OCI-LY1 (cell line): ENCODE data around the gene BLID.

Experiments used
- H2AFZ ChIP-seq: fragments of 200-600 bp; sonication (generic), shearing (Covaris generic); 2 replicates; pipeline ENCODE4 v1.6.0; 2014; ENCODE audit warnings: antibody characterized with exemption, mild to moderate bottlenecking, low read length
- H3F3A ChIP-seq: fragments of 200-600 bp; sonication (generic), shearing (Covaris generic); 2 replicates; pipeline ENCODE4 v1.6.0; 2014; ENCODE audit warnings: mild to moderate bottlenecking, antibody characterized with exemption, low read length, moderate library complexity; ENCODE audit not compliant: insufficient read depth
- H3K27ac ChIP-seq: fragments of 200-600 bp; sonication (generic); 2 replicates; pipeline ENCODE4 v1.5.1; 2014; ENCODE audit warnings: low read length, mixed run types, mild to moderate bottlenecking, low read depth; ENCODE audit not compliant: poor library complexity, severe bottlenecking
- H3K27me3 ChIP-seq: fragments of 200-600 bp; sonication (generic); 2 replicates; pipeline ENCODE4 v1.6.0; 2014; ENCODE audit warnings: antibody characterized with exemption, mild to moderate bottlenecking, low read length, moderate library complexity; ENCODE audit not compliant: insufficient read depth
- H3K36me3 ChIP-seq: fragments of 200-600 bp; sonication (generic); 2 replicates; pipeline ENCODE4 v1.6.1; 2014; ENCODE audit warnings: mild to moderate bottlenecking, antibody characterized with exemption, low read length, moderate library complexity, mixed read lengths; ENCODE audit not compliant: insufficient read depth
- H3K4me1 ChIP-seq: fragments of 200-600 bp; sonication (generic); 2 replicates; pipeline ENCODE4 v1.5.1; 2014; ENCODE audit warnings: mild to moderate bottlenecking, low read length, moderate library complexity; ENCODE audit not compliant: insufficient read depth, severe bottlenecking
- H3K4me2 ChIP-seq: fragments of 200-600 bp; sonication (generic), shearing (Covaris generic); 2 replicates; pipeline ENCODE4 v1.6.1; 2014; ENCODE audit warnings: low read length
- H3K4me3 ChIP-seq: fragments of 200-600 bp; sonication (generic); 2 replicates; pipeline ENCODE4 v1.5.1; 2014; ENCODE audit warnings: low read length, low read depth, mild to moderate bottlenecking, mixed read lengths; ENCODE audit not compliant: poor library complexity, severe bottlenecking
- H3K79me2 ChIP-seq: fragments of 200-600 bp; shearing (Covaris generic); 2 replicates; pipeline ENCODE4 v1.6.1; 2016; ENCODE audit warnings: mixed run types, low read length, mixed read lengths; ENCODE audit not compliant: insufficient read depth
- H3K9ac ChIP-seq: fragments of 200-600 bp; sonication (generic), shearing (Covaris generic); 2 replicates; pipeline ENCODE4 v1.6.1; 2014; ENCODE audit warnings: mild to moderate bottlenecking, low read length, mixed read lengths
- H3K9me2 ChIP-seq: fragments of 200-600 bp; sonication (generic), shearing (Covaris generic); 2 replicates; pipeline ENCODE4 v1.6.1; 2014; ENCODE audit warnings: low read depth, mild to moderate bottlenecking, low read length, mixed read lengths
- H3K9me3 ChIP-seq: fragments of 200-600 bp; shearing (Covaris generic); 2 replicates; pipeline ENCODE4 v1.6.1; 2014; ENCODE audit warnings: low read length, mixed read lengths
- H4K20me1 ChIP-seq: fragments of 200-600 bp; sonication (generic), shearing (Covaris generic); 2 replicates; pipeline ENCODE4 v1.6.0; 2016; ENCODE audit warnings: mild to moderate bottlenecking, low read length; ENCODE audit not compliant: insufficient read depth
- EZH2 ChIP-seq: fragments of 200-600 bp; sonication (generic), shearing (Covaris generic); IDR thresholded peaks from 2 replicates; pipeline ENCODE4 v1.8.0; 2017; ENCODE audit warnings: borderline replicate concordance, mixed run types, mild to moderate bottlenecking, antibody characterized with exemption, low read length, moderate library complexity, mixed read lengths
- TF ChIP-seq, protein P1 (sequence below): fragments of 200-600 bp; sonication (generic), shearing (Covaris generic); IDR thresholded peaks from 2 replicates; pipeline ENCODE4 v1.5.1; 2017; ENCODE audit warnings: mild to moderate bottlenecking, antibody characterized with exemption, low read length, moderate library complexity, mixed read lengths

Gene BLID

DNA sequence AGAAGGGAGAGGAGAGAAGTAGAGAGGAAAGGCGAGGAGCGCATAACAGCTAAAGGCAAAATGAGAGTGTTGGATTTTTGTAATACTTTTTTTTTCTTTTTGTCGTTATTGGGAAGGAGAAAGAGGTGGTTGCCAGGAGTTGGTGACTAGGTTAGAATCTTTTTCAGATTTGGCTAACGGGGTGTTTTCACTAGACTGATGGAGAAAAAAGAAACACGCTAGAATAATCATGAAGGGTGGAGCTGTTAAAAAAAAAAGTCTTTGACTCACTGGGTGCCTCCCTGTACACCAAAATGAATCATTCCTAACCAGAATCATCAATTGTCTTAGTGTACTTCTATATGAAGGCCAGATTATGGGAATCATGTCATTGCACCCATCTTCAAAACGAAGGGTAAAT is 12.7 kb downstream of the BLID start:
- H3K4me1 ChIP-seq: no peaks in the 10 kb centered on the region
- H3K79me2 ChIP-seq: no peaks in the 10 kb centered on the region
- no peaks in the 10 kb centered on the region for H3K9me3 ChIP-seq
- no peak overlapping the region for H3K9ac ChIP-seq
- H3K27me3 ChIP-seq: no peaks in the 10 kb centered on the region
- H2AFZ ChIP-seq: no peak overlapping the region
- H3K4me2 ChIP-seq: no peak overlapping the region
- no peak overlapping the region for H3K27ac ChIP-seq
- H4K20me1 ChIP-seq: no peaks in the 10 kb centered on the region
- H3K4me3 ChIP-seq: no peak overlapping the region
- no peaks in the 10 kb centered on the region for H3K9me2 ChIP-seq
- H3F3A ChIP-seq: no peaks in the 10 kb centered on the region
- no peaks in the 10 kb centered on the region for H3K36me3 ChIP-seq
- TF ChIP-seq, protein P1, sequence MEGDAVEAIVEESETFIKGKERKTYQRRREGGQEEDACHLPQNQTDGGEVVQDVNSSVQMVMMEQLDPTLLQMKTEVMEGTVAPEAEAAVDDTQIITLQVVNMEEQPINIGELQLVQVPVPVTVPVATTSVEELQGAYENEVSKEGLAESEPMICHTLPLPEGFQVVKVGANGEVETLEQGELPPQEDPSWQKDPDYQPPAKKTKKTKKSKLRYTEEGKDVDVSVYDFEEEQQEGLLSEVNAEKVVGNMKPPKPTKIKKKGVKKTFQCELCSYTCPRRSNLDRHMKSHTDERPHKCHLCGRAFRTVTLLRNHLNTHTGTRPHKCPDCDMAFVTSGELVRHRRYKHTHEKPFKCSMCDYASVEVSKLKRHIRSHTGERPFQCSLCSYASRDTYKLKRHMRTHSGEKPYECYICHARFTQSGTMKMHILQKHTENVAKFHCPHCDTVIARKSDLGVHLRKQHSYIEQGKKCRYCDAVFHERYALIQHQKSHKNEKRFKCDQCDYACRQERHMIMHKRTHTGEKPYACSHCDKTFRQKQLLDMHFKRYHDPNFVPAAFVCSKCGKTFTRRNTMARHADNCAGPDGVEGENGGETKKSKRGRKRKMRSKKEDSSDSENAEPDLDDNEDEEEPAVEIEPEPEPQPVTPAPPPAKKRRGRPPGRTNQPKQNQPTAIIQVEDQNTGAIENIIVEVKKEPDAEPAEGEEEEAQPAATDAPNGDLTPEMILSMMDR: no peak
- no peak for TF ChIP-seq EZH2

DNA sequence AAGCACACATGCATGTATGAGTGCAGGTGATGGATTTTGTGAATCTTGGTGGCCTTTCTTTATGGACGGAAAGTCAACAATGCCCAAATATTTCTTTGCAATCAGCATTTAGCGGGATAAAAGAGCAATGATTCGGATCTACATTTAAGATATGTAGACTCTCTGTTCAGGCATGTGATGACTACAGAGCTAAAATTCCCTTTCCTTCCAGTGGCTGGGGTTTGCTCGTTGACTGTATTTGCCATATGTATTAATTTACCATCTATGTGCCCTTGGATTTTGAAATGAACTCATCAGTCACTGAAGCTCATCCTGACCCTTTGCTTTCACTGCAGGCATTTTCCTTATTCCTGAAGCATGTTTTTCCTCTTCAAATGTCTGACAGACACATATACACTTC is 13.6 kb downstream of the BLID start:
- Histone ChIP-seq H3K4me2 (no peak overlapping the region), H3K4me3 (no peak overlapping the region), H4K20me1 (no peaks in the 10 kb centered on the region), H3K27me3 (no peaks in the 10 kb centered on the region), H3F3A (no peaks in the 10 kb centered on the region), H2AFZ (no peak overlapping the region), H3K9ac (no peak overlapping the region), H3K9me3 (no peaks in the 10 kb centered on the region), H3K27ac (no peak overlapping the region), H3K36me3 (no peaks in the 10 kb centered on the region), H3K9me2 (no peaks in the 10 kb centered on the region), H3K4me1 (no peaks in the 10 kb centered on the region), H3K79me2 (no peaks in the 10 kb centered on the region)
- TF ChIP-seq, protein P1: no peak
- TF ChIP-seq EZH2: no peak

DNA sequence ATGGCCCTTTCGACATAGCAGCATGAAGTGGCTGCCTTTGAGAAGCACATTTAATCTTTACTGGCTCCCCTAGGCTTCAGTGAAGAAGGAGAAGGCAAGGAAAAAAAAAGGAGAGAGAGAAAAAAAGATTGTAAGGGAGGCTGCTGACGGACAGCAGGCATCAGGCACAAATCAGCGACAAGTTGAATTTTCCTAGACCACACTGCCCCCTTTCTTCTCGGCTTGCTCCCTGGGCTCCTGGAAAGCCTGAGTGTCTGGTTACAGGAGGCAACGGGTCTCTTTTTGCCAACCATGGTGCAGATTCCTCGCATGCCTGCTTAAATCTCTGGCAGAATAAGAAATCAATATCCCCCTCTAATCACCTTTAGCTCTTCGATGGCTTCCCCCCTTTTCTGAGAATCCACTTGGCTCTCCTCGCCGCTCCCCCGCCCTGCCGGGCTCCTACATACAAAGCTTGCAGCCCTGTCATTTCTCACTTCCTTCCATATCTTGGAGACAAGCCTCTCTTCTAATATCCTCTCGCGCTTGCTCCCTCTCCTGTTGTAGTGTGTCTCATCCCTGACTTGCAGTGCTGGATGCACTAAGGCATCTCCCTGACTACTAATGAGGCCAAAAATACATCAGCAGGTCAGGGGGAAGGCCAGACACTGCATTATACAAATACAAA is 14.3 kb downstream of the BLID start:
- Histone ChIP-seq H2AFZ (no peak overlapping the region), H3K4me3 (no peak overlapping the region), H3K4me1 (no peaks in the 10 kb centered on the region), H3K36me3 (no peaks in the 10 kb centered on the region), H4K20me1 (no peaks in the 10 kb centered on the region), H3K27ac (no peak overlapping the region), H3K9me3 (no peaks in the 10 kb centered on the region), H3K4me2 (no peak overlapping the region), H3K27me3 (no peaks in the 10 kb centered on the region), H3K9me2 (no peaks in the 10 kb centered on the region), H3K79me2 (no peaks in the 10 kb centered on the region), H3F3A (no peaks in the 10 kb centered on the region), H3K9ac (no peak overlapping the region)
- TF ChIP-seq, protein P1: no peak
- no peak for TF ChIP-seq EZH2
